Parathyroid adenoma (tissue), 2 donors: ENCODE measurements around the gene SDHB.

Experiments
- H2AFZ ChIP-seq: fragments of 300-600 bp; sonication (generic); one replicate; pipeline ENCODE4 v1.7.0; 2017; ENCODE audit warnings: antibody characterized with exemption, mild to moderate bottlenecking
- H3K27ac ChIP-seq: fragments of 300-600 bp; sonication (generic); one replicate; pipeline ENCODE4 v1.7.0; 2017
- H3K27me3 ChIP-seq: fragments of 300-600 bp; sonication (generic); one replicate; pipeline ENCODE4 v1.7.0; 2017; ENCODE audit warnings: low read length; ENCODE audit not compliant: control insufficient read depth, insufficient read depth
- H3K36me3 ChIP-seq: fragments of 300-600 bp; sonication (generic); one replicate; pipeline ENCODE4 v1.7.0; 2017; ENCODE audit warnings: low read length; ENCODE audit not compliant: control insufficient read depth, insufficient read depth
- H3K4me1 ChIP-seq: fragments of 300-600 bp; sonication (generic); one replicate; pipeline ENCODE4 v1.7.0; 2017; ENCODE audit warnings: control low read depth
- H3K4me2 ChIP-seq: fragments of 300-600 bp; sonication (generic); one replicate; pipeline ENCODE4 v1.7.0; 2017; ENCODE audit warnings: low read length
- H3K4me3 ChIP-seq: fragments of 300-600 bp; sonication (generic); one replicate; pipeline ENCODE4 v1.7.0; 2017; ENCODE audit warnings: low read depth, low read length
- H3K79me2 ChIP-seq: fragments of 300-600 bp; sonication (generic); one replicate; pipeline ENCODE4 v1.7.0; 2017; ENCODE audit warnings: control low read depth
- H3K9ac ChIP-seq: fragments of 300-600 bp; sonication (generic); one replicate; pipeline ENCODE4 v1.7.0; 2017; ENCODE audit warnings: mild to moderate bottlenecking
- H3K9me3 ChIP-seq: fragments of 300-600 bp; sonication (generic); one replicate; pipeline ENCODE4 v1.7.0; 2017; ENCODE audit warnings: low read length; ENCODE audit not compliant: control insufficient read depth
- CTCF ChIP-seq: fragments of 300-600 bp; sonication (generic); IDR thresholded peaks from one replicate; pipeline ENCODE4 v1.7.0; 2017; ENCODE audit warnings: antibody characterized with exemption, mild to moderate bottlenecking
- donor health status: primary hyperparathyroidism.

Gene SDHB

GRCh38 chr1:16986113-16986512 lies 67.7 kb downstream of the SDHB start:
- Histone ChIP-seq H2AFZ (no peak overlapping the region), H3K36me3 (no peaks in the 10 kb centered on the region), H3K79me2 (no peaks in the 10 kb centered on the region), H3K27me3 (no peaks in the 10 kb centered on the region), H3K9me3 (no peaks in the 10 kb centered on the region), H3K4me3 (no peak overlapping the region), H3K9ac (no peak overlapping the region), H3K4me1 (no peaks in the 10 kb centered on the region), H3K27ac (no peak overlapping the region), H3K4me2 (no peak overlapping the region)
- TF ChIP-seq CTCF: no peak

GRCh38 chr1:16984717-16985116 lies 69.1 kb downstream of the SDHB start:
- Histone ChIP-seq H3K36me3 (no peaks in the 10 kb centered on the region), H3K79me2 (no peaks in the 10 kb centered on the region), H3K4me1 (no peaks in the 10 kb centered on the region), H3K27me3 (no peaks in the 10 kb centered on the region), H3K4me2 (no peak overlapping the region), H3K9me3 (no peaks in the 10 kb centered on the region), H3K4me3 (no peak overlapping the region), H3K9ac (no peak overlapping the region), H2AFZ (no peak overlapping the region), H3K27ac (no peak overlapping the region)
- no peak for TF ChIP-seq CTCF

GRCh38 chr1:16983649-16984048 lies 70.2 kb downstream of the SDHB start:
- H2AFZ ChIP-seq: no peak overlapping the region
- H3K4me2 ChIP-seq: no peak overlapping the region
- no peak for TF ChIP-seq CTCF
- H3K4me1 ChIP-seq: no peaks in the 10 kb centered on the region
- no peaks in the 10 kb centered on the region for H3K27me3 ChIP-seq
- H3K79me2 ChIP-seq: no peaks in the 10 kb centered on the region
- no peak overlapping the region for H3K4me3 ChIP-seq
- no peaks in the 10 kb centered on the region for H3K36me3 ChIP-seq
- H3K27ac ChIP-seq: no peak overlapping the region
- no peaks in the 10 kb centered on the region for H3K9me3 ChIP-seq
- H3K9ac ChIP-seq: no peak overlapping the region

DNA sequence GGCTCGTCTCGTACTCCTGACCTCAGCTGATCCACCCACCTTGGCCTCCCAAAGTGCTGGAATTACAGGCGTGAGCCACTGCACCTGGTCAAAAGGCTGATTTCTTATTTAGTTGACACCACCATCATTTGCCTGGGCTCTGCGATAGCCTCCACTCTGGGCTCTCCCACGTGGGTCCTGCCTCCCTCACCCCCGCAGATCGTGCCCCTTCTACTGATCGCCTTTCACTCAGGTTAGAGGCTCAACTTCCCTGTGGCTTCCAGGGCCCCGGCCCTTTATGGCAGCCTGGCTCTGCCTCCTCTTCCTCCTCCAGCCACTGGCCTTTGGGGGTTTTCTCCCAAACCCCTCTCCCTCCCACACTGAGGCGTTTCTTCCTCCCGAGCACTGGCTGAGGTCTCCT lies 70.9 kb downstream of the SDHB start:
- no peaks in the 10 kb centered on the region for H3K36me3 ChIP-seq
- no peak overlapping the region for H2AFZ ChIP-seq
- no peak overlapping the region for H3K4me2 ChIP-seq
- H3K4me1 ChIP-seq: no peaks in the 10 kb centered on the region
- H3K9me3 ChIP-seq: no peaks in the 10 kb centered on the region
- no peak overlapping the region for H3K4me3 ChIP-seq
- H3K27me3 ChIP-seq: no peaks in the 10 kb centered on the region
- no peak overlapping the region for H3K27ac ChIP-seq
- no peak for TF ChIP-seq CTCF
- no peaks in the 10 kb centered on the region for H3K79me2 ChIP-seq
- H3K9ac ChIP-seq: no peak overlapping the region

GRCh38 chr1:16981269-16981849 lies 72.5 kb downstream of the SDHB start:
- H3K27me3 ChIP-seq: no peaks in the 10 kb centered on the region
- H3K4me1 ChIP-seq: no peaks in the 10 kb centered on the region
- no peaks in the 10 kb centered on the region for H3K79me2 ChIP-seq
- no peaks in the 10 kb centered on the region for H3K9me3 ChIP-seq
- no peak overlapping the region for H3K4me3 ChIP-seq
- H3K27ac ChIP-seq: no peak overlapping the region
- H3K9ac ChIP-seq: no peak overlapping the region
- H3K36me3 ChIP-seq: no peaks in the 10 kb centered on the region
- no peak overlapping the region for H3K4me2 ChIP-seq
- H2AFZ ChIP-seq: no peak overlapping the region
- no peak for TF ChIP-seq CTCF
